ENCODE data around the gene YWHAQ. TPM values are rescaled to one million over a fixed set of nuclear protein-coding genes. Genes with fewer than 3 reads are reported as not detected.
"Not testable (repeated sequence)": the region's sequence is repeated elsewhere in the genome, so short reads cannot be mapped to it uniquely, and the experiment has no call there.

Gene YWHAQ
- total RNA-seq, 1 experiment from 2014 or later: 189 TPM

DNA sequence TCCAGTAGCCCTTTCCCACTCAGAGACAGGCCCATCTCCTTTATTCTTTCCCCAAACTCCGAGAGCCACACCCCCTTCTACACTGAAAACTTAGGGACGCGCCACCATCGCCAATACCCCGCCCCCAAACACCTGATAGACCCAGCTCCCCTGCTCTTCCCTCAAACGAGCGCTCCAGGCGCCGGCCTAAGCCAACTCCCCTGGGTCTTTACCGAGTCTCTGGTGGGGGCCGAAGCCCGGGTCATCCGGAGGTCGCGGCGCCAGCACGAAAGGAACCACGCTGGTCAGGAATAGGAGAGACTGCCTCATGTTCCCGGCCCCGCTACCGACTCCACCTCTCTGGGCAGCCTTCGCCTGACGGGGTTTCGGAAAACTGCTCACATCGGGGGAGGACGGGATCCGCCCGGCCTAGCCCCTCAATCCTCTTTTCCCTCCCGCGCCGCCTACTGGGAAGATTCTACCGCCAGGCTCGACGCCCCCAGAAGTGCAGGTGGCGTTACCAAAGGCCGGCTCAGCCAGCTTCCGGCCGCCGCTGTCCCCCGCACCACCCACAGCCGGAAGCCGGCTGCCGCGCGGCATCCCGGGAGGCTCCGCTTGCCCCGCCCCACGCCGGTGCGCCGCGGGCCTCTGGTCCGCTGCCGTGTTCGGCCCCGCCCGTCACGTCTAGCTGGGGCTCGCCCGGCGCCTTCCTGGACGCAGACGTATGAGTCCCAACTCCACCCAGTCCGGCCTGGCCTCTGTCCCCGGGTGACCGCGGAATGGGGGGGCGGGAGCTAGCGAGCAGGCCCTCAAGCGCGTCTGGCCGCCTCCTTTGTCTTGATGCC lies 75.3 kb downstream of the YWHAQ start, which contains the start of gene ADAM17:
Gene ADAM17 (minus strand): TSS at position 534 of the 824 bp plus-strand sequence. CDS start 225 bp downstream, at position 309.
- no peaks in the 10 kb centered on the region for H3K9me2 ChIP-seq (replicated peaks; ENCODE audit: insufficient read depth, low read length)
- no peaks in the 10 kb centered on the region for H3K9me3 ChIP-seq (ENCODE audit: low read length)
- peak within 1 kb of the TSS; percentile 99 for H3K9ac ChIP-seq (ENCODE audit: low read length)
- peak within 1 kb of the TSS; percentile 99 for H3K4me3 ChIP-seq (ENCODE audit: low read length)
- H3K4me1 ChIP-seq (ENCODE audit: low read length): peaks cover 48% of the 10 kb centered on the region
- H3K79me2 ChIP-seq (ENCODE audit: low read length): peaks cover 72% of the 10 kb centered on the region
- peak; percentile 97 for DNase-seq
- no peaks in the 10 kb centered on the region for H3K36me3 ChIP-seq (ENCODE audit: insufficient read depth, low read length)
- H4K20me1 ChIP-seq (ENCODE audit: insufficient read depth, low read depth, low read length): peaks cover 5% of the 10 kb centered on the region; the same call in 1 of the 2 replicates
- no peaks in the 10 kb centered on the region for H3K27me3 ChIP-seq (ENCODE audit: low read length)
- H3K4me2 ChIP-seq (ENCODE audit: low read depth, low read length, poor library complexity, severe bottlenecking): peak within 1 kb of the TSS; percentile 90
- H2AFZ ChIP-seq (ENCODE audit: low read length): peak within 1 kb of the TSS; percentile 74; the same call in 1 of the 2 replicates
- peak within 1 kb of the TSS; percentile 80 for H3K27ac ChIP-seq (ENCODE audit: low read length)

DNA sequence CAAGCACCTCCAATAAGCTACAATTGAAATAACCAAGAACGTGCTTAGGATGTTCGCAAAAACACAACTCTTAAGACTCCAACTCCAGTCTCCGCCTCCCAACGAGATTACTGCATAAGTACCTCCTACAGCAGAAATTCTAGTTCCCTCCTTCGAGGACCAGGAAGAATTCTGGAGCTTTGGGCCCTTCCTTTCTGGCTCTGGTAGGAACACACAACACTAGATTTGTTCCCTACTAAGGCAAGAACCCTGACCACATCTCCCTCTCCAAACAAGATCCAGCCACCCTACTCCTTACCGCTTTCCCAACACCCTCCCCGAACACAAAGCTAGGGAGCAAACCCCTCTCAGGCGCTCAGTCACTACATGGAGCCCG lies 75.9 kb downstream of the YWHAQ start:
- peak; percentile 82 for DNase-seq

DNA sequence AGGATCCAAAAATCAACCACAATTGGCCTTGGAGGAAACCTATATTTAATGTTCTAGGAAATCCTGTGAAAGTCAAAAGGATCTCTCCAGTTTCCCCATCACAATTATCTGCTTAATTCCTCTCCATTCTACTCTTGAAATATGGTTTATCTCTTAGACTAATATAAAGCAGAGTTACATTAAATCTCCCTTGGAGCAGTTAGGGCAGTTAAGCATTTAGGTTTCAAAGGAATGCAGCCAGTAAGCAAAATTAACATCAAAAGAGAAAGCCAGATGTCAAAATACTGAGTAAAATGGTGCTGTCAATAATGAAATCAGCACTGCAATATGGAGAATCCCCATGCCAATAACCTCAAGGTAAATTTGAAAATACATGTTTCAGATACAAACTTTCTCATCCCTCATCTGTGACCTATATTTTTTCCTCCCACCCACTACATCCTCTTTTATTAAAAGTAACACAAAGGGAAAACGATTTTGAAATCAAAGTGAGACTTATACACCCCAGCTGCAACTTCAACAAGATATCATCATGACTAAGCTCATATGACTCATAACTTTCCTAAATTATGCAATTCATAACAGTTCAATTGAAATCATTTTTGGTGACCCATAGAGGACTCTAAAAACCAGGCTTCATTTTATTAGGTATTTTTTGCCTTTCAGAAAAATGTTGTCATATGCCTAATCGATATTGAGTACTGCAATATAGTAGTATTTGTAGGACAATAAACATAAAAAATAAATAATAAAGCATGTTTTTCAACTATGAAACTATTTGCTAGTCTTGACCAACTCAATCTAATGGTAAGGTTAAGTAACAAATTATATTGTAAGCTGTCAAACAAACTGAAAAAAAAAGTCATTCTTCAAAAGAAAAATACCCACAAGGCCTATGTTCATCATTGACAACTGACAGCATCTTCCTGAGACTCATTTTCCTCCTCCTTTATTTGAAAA lies 78.3 kb downstream of the YWHAQ start:
- H3K79me2 ChIP-seq (ENCODE audit: low read length): peaks cover 97% of the 10 kb centered on the region
- peak; percentile 56 for DNase-seq
- H3K4me3 ChIP-seq (ENCODE audit: low read length): peak overlapping the region; percentile 59
- peak overlapping the region; percentile 61 for H3K9ac ChIP-seq (ENCODE audit: low read length)
- H3K4me2 ChIP-seq (ENCODE audit: low read depth, low read length, poor library complexity, severe bottlenecking): peak overlapping the region; percentile 90
- H3K4me1 ChIP-seq (ENCODE audit: low read length): peaks cover 77% of the 10 kb centered on the region
- H3K27me3 ChIP-seq (ENCODE audit: low read length): no peaks in the 10 kb centered on the region
- H3K36me3 ChIP-seq (ENCODE audit: insufficient read depth, low read length): no peaks in the 10 kb centered on the region
- no peaks in the 10 kb centered on the region for H3K9me3 ChIP-seq (ENCODE audit: low read length)
- H2AFZ ChIP-seq (ENCODE audit: low read length): no peak overlapping the region
- peaks cover 5% of the 10 kb centered on the region; the same call in 1 of the 2 replicates for H4K20me1 ChIP-seq (ENCODE audit: insufficient read depth, low read depth, low read length)
- H3K9me2 ChIP-seq (replicated peaks; ENCODE audit: insufficient read depth, low read length): no peaks in the 10 kb centered on the region
- peak overlapping the region; percentile 94 for H3K27ac ChIP-seq (ENCODE audit: low read length)

More for the DNA sequence above, 75.9 kb downstream of the YWHAQ start:
- H3K36me3 ChIP-seq (ENCODE audit: insufficient read depth, low read length): no peaks in the 10 kb centered on the region
- peak overlapping the region; percentile 99 for H3K4me3 ChIP-seq (ENCODE audit: low read length)
- H3K4me2 ChIP-seq (ENCODE audit: low read depth, low read length, poor library complexity, severe bottlenecking): peak overlapping the region; percentile 90
- H3K9ac ChIP-seq (ENCODE audit: low read length): peak overlapping the region; percentile 99
- peaks cover 54% of the 10 kb centered on the region for H3K4me1 ChIP-seq (ENCODE audit: low read length)
- H3K27me3 ChIP-seq (ENCODE audit: low read length): no peaks in the 10 kb centered on the region
- H4K20me1 ChIP-seq (ENCODE audit: insufficient read depth, low read depth, low read length): peaks cover 5% of the 10 kb centered on the region; the same call in 1 of the 2 replicates
- no peaks in the 10 kb centered on the region for H3K9me2 ChIP-seq (replicated peaks; ENCODE audit: insufficient read depth, low read length)
- H2AFZ ChIP-seq (ENCODE audit: low read length): no peak overlapping the region
- H3K9me3 ChIP-seq (ENCODE audit: low read length): no peaks in the 10 kb centered on the region
- peak overlapping the region; percentile 80 for H3K27ac ChIP-seq (ENCODE audit: low read length)
- peaks cover 78% of the 10 kb centered on the region for H3K79me2 ChIP-seq (ENCODE audit: low read length)

DNA sequence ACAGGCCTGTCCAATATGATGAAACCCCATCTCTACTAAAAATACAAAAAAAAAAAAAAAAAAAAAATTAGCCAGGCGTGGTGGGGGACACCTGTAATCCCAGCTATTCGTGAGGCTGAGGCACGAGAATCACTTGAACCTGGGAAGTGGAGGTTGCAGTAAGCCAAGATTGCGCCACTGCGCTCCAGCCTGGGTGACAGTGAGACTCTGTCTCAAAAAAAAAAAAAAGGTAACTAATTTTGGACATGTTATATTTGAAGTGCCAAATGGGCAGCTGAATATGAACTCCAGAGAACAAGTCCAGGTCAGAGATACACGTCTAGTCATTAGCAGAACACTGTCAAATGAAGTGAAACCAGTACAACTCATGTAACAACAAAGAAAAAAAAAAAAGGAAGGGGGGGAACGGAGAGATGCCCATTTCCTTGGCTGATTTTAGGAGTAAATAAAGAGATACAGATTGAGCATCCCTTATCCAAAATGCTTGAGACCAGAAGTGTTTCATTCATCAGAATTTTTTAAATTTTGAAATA lies 79.9 kb downstream of the YWHAQ start:
- H2AFZ ChIP-seq (ENCODE audit: low read length); H3K9me3 ChIP-seq (ENCODE audit: low read length); H3K27me3 ChIP-seq (ENCODE audit: low read length); H3K36me3 ChIP-seq (ENCODE audit: insufficient read depth, low read length); H4K20me1 ChIP-seq (ENCODE audit: insufficient read depth, low read depth, low read length); H3K9me2 ChIP-seq (replicated peaks; ENCODE audit: insufficient read depth, low read length): not testable (repeated sequence)
- Histone ChIP-seq H3K9ac (ENCODE audit: low read length) (peak overlapping the region; percentile 42), H3K27ac (ENCODE audit: low read length) (peak overlapping the region; percentile 94), H3K4me2 (ENCODE audit: low read depth, low read length, poor library complexity, severe bottlenecking) (peak overlapping the region; percentile 90), H3K79me2 (ENCODE audit: low read length) (peaks cover 97% of the 10 kb centered on the region), H3K4me1 (ENCODE audit: low read length) (peaks cover 84% of the 10 kb centered on the region), H3K4me3 (ENCODE audit: low read length) (peak overlapping the region; percentile 59)
- DNase-seq: peak; percentile 72

DNA sequence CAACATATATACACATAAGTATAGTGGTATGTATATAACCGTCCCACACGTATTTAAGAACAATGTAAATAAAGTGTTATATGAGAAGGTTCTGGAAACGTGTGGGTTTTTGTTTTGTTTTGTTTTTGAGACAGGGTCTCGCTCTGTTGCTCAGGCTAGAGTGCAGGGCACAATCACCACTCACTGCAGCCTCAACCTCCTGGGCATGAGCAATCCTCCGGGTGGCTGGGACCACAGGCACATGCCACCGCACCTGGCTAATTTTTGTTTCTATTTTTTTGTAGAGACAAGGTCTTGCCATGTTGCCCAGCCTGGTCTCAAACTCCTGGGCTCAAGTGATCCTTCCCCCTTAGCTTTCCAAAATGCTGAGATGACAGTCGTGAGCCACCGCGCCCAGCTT lies 81.4 kb downstream of the YWHAQ start:
- Histone ChIP-seq H2AFZ (ENCODE audit: low read length) (no peak overlapping the region), H3K9me2 (replicated peaks; ENCODE audit: insufficient read depth, low read length) (no peaks in the 10 kb centered on the region), H3K9ac (ENCODE audit: low read length) (peak overlapping the region; percentile 54), H3K79me2 (ENCODE audit: low read length) (peaks cover 99% of the 10 kb centered on the region), H3K4me3 (ENCODE audit: low read length) (peak overlapping the region; percentile 46), H3K4me1 (ENCODE audit: low read length) (peaks cover 99% of the 10 kb centered on the region), H3K36me3 (ENCODE audit: insufficient read depth, low read length) (no peaks in the 10 kb centered on the region), H4K20me1 (ENCODE audit: insufficient read depth, low read depth, low read length) (no peaks in the 10 kb centered on the region), H3K4me2 (ENCODE audit: low read depth, low read length, poor library complexity, severe bottlenecking) (peak overlapping the region; percentile 90), H3K9me3 (ENCODE audit: low read length) (no peaks in the 10 kb centered on the region), H3K27ac (ENCODE audit: low read length) (peak overlapping the region; percentile 94), H3K27me3 (ENCODE audit: low read length) (no peaks in the 10 kb centered on the region)
- peak; percentile 57 for DNase-seq

DNA sequence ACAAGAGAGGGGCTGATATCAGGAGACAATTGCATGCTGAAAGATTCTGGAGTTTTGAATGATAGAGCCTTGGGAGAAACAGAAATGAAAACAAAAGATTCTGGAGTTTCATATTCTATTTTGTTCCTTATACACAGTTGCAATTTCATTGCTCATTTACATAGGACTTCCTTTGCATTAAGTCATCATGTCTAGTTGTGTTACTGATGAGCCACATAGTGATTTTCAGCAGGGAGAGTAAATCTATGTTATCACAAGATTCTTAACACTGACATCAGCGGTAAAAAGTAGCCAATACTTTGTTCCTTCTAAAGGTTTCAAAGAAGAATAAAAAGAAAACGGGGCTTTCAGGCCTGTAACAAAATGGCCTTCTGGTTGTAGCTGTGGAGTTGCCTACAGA lies 82.3 kb downstream of the YWHAQ start:
- Histone ChIP-seq H3K4me3 (ENCODE audit: low read length) (peak overlapping the region; percentile 45), H3K9ac (ENCODE audit: low read length) (peak overlapping the region; percentile 54), H4K20me1 (ENCODE audit: insufficient read depth, low read depth, low read length) (no peaks in the 10 kb centered on the region), H3K79me2 (ENCODE audit: low read length) (peaks cover 99% of the 10 kb centered on the region), H3K4me1 (ENCODE audit: low read length) (peaks cover 99% of the 10 kb centered on the region), H3K36me3 (ENCODE audit: insufficient read depth, low read length) (peaks cover 4% of the 10 kb centered on the region; the same call in 1 of the 2 replicates), H3K9me3 (ENCODE audit: low read length) (no peaks in the 10 kb centered on the region), H3K27me3 (ENCODE audit: low read length) (no peaks in the 10 kb centered on the region), H2AFZ (ENCODE audit: low read length) (no peak overlapping the region), H3K27ac (ENCODE audit: low read length) (peak overlapping the region; percentile 94), H3K4me2 (ENCODE audit: low read depth, low read length, poor library complexity, severe bottlenecking) (peak overlapping the region; percentile 90), H3K9me2 (replicated peaks; ENCODE audit: insufficient read depth, low read length) (no peaks in the 10 kb centered on the region)
- DNase-seq: peak; percentile 67

DNA sequence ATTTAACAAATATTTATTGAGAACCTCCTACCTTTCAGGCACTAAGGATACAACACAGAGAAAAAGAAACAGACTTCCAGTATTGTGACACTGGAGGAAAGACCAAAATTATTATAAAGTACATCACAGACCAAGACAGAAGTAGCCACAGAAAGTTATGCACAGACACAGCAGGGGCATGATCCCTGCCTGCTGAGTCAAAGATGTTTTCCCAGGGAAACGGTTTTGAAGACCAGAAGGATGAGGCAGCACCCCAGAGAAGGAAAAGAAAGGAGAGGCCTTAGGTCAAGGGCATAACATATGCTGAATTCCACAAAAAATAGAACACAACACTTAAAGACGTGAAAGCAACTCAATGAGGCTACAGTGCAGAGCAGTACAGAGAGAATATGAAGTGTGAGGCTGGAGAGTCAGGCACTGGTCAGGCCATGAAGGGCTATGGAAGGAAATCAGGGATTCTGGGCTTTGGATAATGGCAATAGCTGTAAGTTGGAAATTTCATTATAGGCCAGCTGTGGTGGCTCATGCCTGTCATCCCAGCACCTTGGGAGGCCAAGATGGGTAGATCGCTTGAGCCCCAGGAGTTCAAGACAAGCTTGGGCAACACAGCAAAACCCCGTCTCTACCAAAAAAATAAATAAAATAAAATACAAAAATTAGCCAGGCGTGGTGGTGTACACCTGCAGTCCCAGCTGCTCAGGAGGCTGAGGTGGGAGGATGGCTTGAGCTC lies 83.4 kb downstream of the YWHAQ start:
- no peak overlapping the region for H2AFZ ChIP-seq (ENCODE audit: low read length)
- DNase-seq: no peak
- H3K27me3 ChIP-seq (ENCODE audit: low read length): no peaks in the 10 kb centered on the region
- no peaks in the 10 kb centered on the region for H4K20me1 ChIP-seq (ENCODE audit: insufficient read depth, low read depth, low read length)
- H3K27ac ChIP-seq (ENCODE audit: low read length): peak overlapping the region; percentile 94
- peaks cover 96% of the 10 kb centered on the region for H3K4me1 ChIP-seq (ENCODE audit: low read length)
- H3K9ac ChIP-seq (ENCODE audit: low read length): peak overlapping the region; percentile 54
- peaks cover 99% of the 10 kb centered on the region for H3K79me2 ChIP-seq (ENCODE audit: low read length)
- no peak overlapping the region for H3K4me3 ChIP-seq (ENCODE audit: low read length)
- peaks cover 13% of the 10 kb centered on the region for H3K36me3 ChIP-seq (ENCODE audit: insufficient read depth, low read length)
- H3K9me2 ChIP-seq (replicated peaks; ENCODE audit: insufficient read depth, low read length): no peaks in the 10 kb centered on the region
- H3K9me3 ChIP-seq (ENCODE audit: low read length): no peaks in the 10 kb centered on the region
- H3K4me2 ChIP-seq (ENCODE audit: low read depth, low read length, poor library complexity, severe bottlenecking): peak overlapping the region; percentile 90

Measured in Karpas-422 (cell line).